HCT116 (cell line): ENCODE results near the gene VTI1A. TPM values are rescaled to one million over a fixed set of nuclear protein-coding genes. Genes with fewer than 3 reads are reported as not detected.

Experiments
- ATAC-seq: fragments of 200-7000 bp; cut with Tn5 transposase; 2 replicates; pipeline ENCODE4 v1.9.1; 2020; ENCODE audit warnings: mild to moderate bottlenecking, moderate library complexity
- BruUV-seq: library from RNA; stranded (reverse); fragments of 400-500 nt; replicated peaks from 2 replicates; lab custom pipeline; 2021; lab: Mats Ljungman, UMichigan
- CTCF ChIA-PET: fragments of 300-600 bp; sonication (Branson Sonifier 250); formaldehyde crosslinking; loops from one replicate; lab custom pipeline; 2021; ENCODE audit warnings: antibody characterized with exemption; lab: Charles Lee
- POLR2A ChIA-PET: fragments of 300-600, 350-600 bp; sonication (Branson Sonifier 250); formaldehyde crosslinking; loops from one replicate; lab custom pipeline; 2021; ENCODE audit warnings: antibody characterized with exemption; lab: Charles Lee
- RAD21 ChIA-PET, 2 experiments: fragments of 300-600 bp; sonication (Branson Sonifier 250); formaldehyde crosslinking; loops; one replicate each; lab custom pipeline; 2023; ENCODE audit warnings: low total read pairs in 2 of 2; ENCODE audit not compliant: uncharacterized antibody in 2 of 2, unreplicated experiment in 2 of 2, low non-redundant PET in 1 of 2; lab: Charles Lee
- DNase-seq: peaks from one replicate; pipeline ENCODE4 v3.0.0-alpha.2; 2010; ENCODE audit warnings: low read depth, low spot score
- H2AFZ ChIP-seq: fragments of 200-600 bp; shearing (Covaris generic), sonication (generic); 2 replicates; pipeline ENCODE4 v1.6.1; 2017; ENCODE audit warnings: low read depth, mixed run types, mixed read lengths, antibody characterized with exemption, low read length; ENCODE audit not compliant: poor library complexity, severe bottlenecking
- H3K27ac ChIP-seq: 2 replicates; pipeline ENCODE4 v1.5.1; 2012; ENCODE audit warnings: low read depth, low read length
- H3K27me3 ChIP-seq: fragments of 200-600 bp; sonication (generic); 2 replicates; pipeline ENCODE4 v1.6.1; 2016; ENCODE audit warnings: mixed run types, low read length, mixed read lengths; ENCODE audit not compliant: insufficient read depth
- H3K36me3 ChIP-seq, 2 experiments: fragments of 200-500 bp in 1 of 2; fragments of 200-600 bp in 1 of 2; sonication (Bioruptor generic) in 1 of 2; sonication (generic) in 1 of 2; 2 replicates each; pipeline versions ENCODE4 v1.5.1 to v1.6.1; 2014 to 2016; ENCODE audit warnings: low read length in 2 of 2, inconsistent platforms in 1 of 2, mixed read lengths in 1 of 2, mixed run types in 1 of 2; ENCODE audit not compliant: insufficient read depth in 2 of 2, control insufficient read depth in 1 of 2
- H3K4me1 ChIP-seq, 2 experiments: fragments of 200-600 bp in 1 of 2; sonication (generic) in 1 of 2; 2 replicates each; pipeline versions ENCODE4 v1.5.1 to v1.6.1; 2012 to 2017; ENCODE audit warnings: low read length in 2 of 2, inconsistent platforms in 1 of 2, mild to moderate bottlenecking in 1 of 2, mixed read lengths in 1 of 2, mixed run types in 1 of 2, moderate library complexity in 1 of 2; ENCODE audit not compliant: insufficient read depth in 2 of 2, control insufficient read depth in 1 of 2
- H3K4me2 ChIP-seq: fragments of 200-600 bp; sonication (generic); 2 replicates; pipeline ENCODE4 v1.6.1; 2017; ENCODE audit warnings: mixed run types, low read length, mixed read lengths
- H3K4me3 ChIP-seq, 2 experiments: fragments of 200-600 bp in 1 of 2; sonication (generic) in 1 of 2; replicated peaks in 1 of 2; 2 replicates each; pipeline ENCODE4 v1.5.1; 2011 to 2016; ENCODE audit warnings: low read length in 2 of 2, control low read depth in 1 of 2, low read depth in 1 of 2, mild to moderate bottlenecking in 1 of 2, mixed read lengths in 1 of 2, mixed run types in 1 of 2
- H3K79me2 ChIP-seq: fragments of 200-600 bp; sonication (generic); 2 replicates; pipeline ENCODE4 v1.6.1; 2017; ENCODE audit warnings: mild to moderate bottlenecking, mixed run types, low read length, moderate library complexity, mixed read lengths; ENCODE audit not compliant: insufficient read depth
- H3K9ac ChIP-seq: fragments of 200-600 bp; sonication (generic); 2 replicates; pipeline ENCODE4 v1.6.1; 2016; ENCODE audit warnings: low read length, mixed read lengths
- H3K9me2 ChIP-seq: fragments of 200-600 bp; sonication (generic), shearing (Covaris generic); 2 replicates; pipeline ENCODE4 v1.6.1; 2017; ENCODE audit warnings: mixed run types, mild to moderate bottlenecking, moderate library complexity; ENCODE audit not compliant: insufficient read depth
- H3K9me3 ChIP-seq, 2 experiments: fragments of 200-500 bp in 1 of 2; fragments of 200-600 bp in 1 of 2; sonication (Bioruptor generic) in 1 of 2; sonication (generic) in 1 of 2; 2 replicates each; pipeline ENCODE4 v1.6.1; 2014 to 2017; ENCODE audit warnings: low read length in 2 of 2, mixed read lengths in 2 of 2, inconsistent platforms in 1 of 2, low read depth in 1 of 2, mild to moderate bottlenecking in 1 of 2, mixed run types in 1 of 2, moderate library complexity in 1 of 2; ENCODE audit not compliant: control insufficient read depth in 1 of 2, insufficient read depth in 1 of 2
- H4K20me1 ChIP-seq: fragments of 200-600 bp; sonication (generic), shearing (Covaris generic); 2 replicates; pipeline ENCODE4 v1.6.1; 2017; ENCODE audit warnings: mixed run types, mild to moderate bottlenecking, moderate library complexity; ENCODE audit not compliant: insufficient read depth
- CBX3 ChIP-seq: IDR thresholded peaks from 2 replicates; pipeline ENCODE4 v1.6.1; 2012; ENCODE audit warnings: low read depth
- RAD21 ChIP-seq: IDR thresholded peaks from 2 replicates; pipeline ENCODE4 v1.6.1; 2012; ENCODE audit warnings: low read depth, mild to moderate bottlenecking
- SRF ChIP-seq: IDR thresholded peaks from 2 replicates; pipeline ENCODE4 v1.6.1; 2012; ENCODE audit warnings: low read depth
- ZNF274 ChIP-seq: fragments of 200-500 bp; sonication (Bioruptor generic); IDR thresholded peaks from 2 replicates; pipeline ENCODE4 v1.6.1; 2014; ENCODE audit warnings: mild to moderate bottlenecking, low read depth, low read length, inconsistent platforms
- intact Hi-C: fragments of 100-400 bp; cut with micrococcal nuclease; formaldehyde crosslinking; loops from 2 replicates; pipeline ENCODE4 v1.10.0; 2022
- total RNA-seq: library from RNA; stranded (reverse); gene quantifications from one replicate; pipeline ENCODE4 v1.2.1, GENCODE V29; 2021; ENCODE audit not compliant: unreplicated experiment

Gene VTI1A
- total RNA-seq, 1 experiment from 2014 or later: 80.7 TPM

- no peak overlapping the region for H3K4me2 ChIP-seq
- H2AFZ ChIP-seq: no peak overlapping the region
- no peaks in the 10 kb centered on the region for H3K27me3 ChIP-seq
- TF ChIP-seq SRF (no peak), RAD21 (no peak), CBX3 (no peak), ZNF274 (no peak)
- no peak overlapping the region for H3K4me3 ChIP-seq
- no peak overlapping the region for H3K9ac ChIP-seq
- DNase-seq: no peak
- H3K27ac ChIP-seq: no peak overlapping the region
- no peaks in the 10 kb centered on the region for H3K36me3 ChIP-seq
- BruUV-seq: no TSS peak
- H3K4me1 ChIP-seq: peaks cover 13 to 16% of the 10 kb centered on the region in 2 experiments; a peak in 3 of 4 replicates
- no peak for ATAC-seq
- ChIA-PET CTCF (no interaction called here), POLR2A (no interaction called here), RAD21 (no interaction called here)
- H3K9me3 ChIP-seq: no peaks in the 10 kb centered on the region
- H4K20me1 ChIP-seq: 0 out of 2 replicates have a peak, but pooled peaks cover 3% of the 10 kb centered on the region
- H3K79me2 ChIP-seq: no peaks in the 10 kb centered on the region
- intact Hi-C loops: no loop called here
- H3K9me2 ChIP-seq: no peaks in the 10 kb centered on the region
These were observed 317.0 kb downstream of the VTI1A start for GRCh38 chr10:112763916-112764520.

- Histone ChIP-seq H3K36me3 (no peaks in the 10 kb centered on the region), H2AFZ (no peak overlapping the region), H3K9me2 (no peaks in the 10 kb centered on the region), H3K4me3 (no peak overlapping the region), H3K9me3 (no peaks in the 10 kb centered on the region), H3K4me1 (peaks cover 13 to 14% of the 10 kb centered on the region in 2 experiments; a peak in 3 of 4 replicates), H4K20me1 (0 out of 2 replicates have a peak, but pooled peaks cover 3% of the 10 kb centered on the region), H3K27ac (no peak overlapping the region), H3K9ac (no peak overlapping the region), H3K79me2 (no peaks in the 10 kb centered on the region), H3K4me2 (no peak overlapping the region), H3K27me3 (no peaks in the 10 kb centered on the region)
- DNase-seq (no peak), ATAC-seq (no peak)
- RAD21 ChIA-PET: no interaction called here
- no TSS peak for BruUV-seq
- no peak for TF ChIP-seq RAD21
- POLR2A ChIA-PET: no interaction called here
- intact Hi-C loops: no loop called here
- CTCF ChIA-PET: no interaction called here
These were observed 318.8 kb downstream of the VTI1A start for GRCh38 chr10:112765717-112766235.
